GM18502 (cell line): ENCODE measurements around the gene APOBEC3G.
"Not testable (repeated sequence)": the region's sequence is repeated elsewhere in the genome, so short reads cannot be mapped to it uniquely, and the experiment has no call there.

ENCODE experiments used
- ATAC-seq: cut with Tn5 transposase; IDR thresholded peaks from one replicate; pipeline ENCODE4 v1.9.1; 2021; ENCODE audit warnings: mild to moderate bottlenecking; ENCODE audit not compliant: unreplicated experiment, poor library complexity

APOBEC3G gene

DNA sequence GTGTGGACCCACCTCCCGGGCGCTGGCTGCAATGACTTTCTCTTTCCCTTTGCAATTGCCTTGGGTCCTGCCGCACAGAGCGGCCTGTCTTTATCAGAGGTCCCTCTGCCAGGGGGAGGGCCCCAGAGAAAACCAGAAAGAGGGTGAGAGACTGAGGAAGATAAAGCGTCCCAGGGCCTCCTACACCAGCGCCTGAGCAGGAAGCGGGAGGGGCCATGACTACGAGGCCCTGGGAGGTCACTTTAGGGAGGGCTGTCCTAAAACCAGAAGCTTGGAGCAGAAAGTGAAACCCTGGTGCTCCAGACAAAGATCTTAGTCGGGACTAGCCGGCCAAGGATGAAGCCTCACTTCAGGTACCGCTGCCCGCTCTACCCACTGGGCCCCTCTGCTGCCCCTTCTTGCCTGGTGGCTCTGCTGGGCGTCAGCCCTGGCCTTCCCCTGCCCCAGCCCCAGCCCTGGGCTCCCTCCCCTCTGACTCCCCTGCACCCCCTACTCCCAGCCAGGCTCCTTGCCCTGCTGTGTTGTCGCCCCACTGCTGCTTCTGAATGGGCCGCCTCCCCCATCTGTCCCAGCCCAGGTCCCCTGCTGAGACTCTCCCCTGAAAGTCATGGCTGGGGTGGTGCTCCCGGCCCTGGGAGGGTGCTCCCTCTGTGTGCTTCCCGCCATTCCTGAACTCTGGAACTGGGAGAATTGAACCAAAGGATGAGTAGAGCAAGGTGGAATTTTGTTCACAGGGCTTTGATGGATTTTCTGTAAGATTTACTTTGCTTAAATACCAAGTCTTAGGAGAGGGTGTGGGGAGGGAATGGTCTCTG lies at the start of gene APOBEC3G:
Gene APOBEC3G (plus strand): TSS at position 250 of the 815 bp plus-strand sequence. CDS start 87 bp downstream, at position 337.
- peak; percentile 78 for ATAC-seq

DNA sequence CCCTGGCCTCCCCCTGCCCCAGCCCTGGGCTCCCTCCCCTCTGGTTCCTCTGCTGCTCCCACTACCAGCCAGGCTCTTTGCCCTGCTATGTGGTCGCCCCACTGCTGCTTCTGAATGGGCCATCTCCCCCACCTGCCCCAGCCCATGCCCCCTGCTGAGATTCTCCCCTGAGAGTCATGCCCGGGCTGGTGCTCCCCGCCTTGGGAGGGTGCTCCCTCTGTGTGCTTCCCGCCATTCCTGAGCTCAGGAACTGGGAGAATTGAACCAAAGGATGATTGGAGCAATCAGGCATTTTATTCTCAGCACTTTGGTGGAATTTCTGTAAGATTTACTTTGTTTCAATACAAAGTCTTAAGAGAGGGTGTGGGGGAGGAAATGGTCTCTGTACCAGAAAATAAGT lies 49.4 kb upstream of the APOBEC3G start:
- no peak for ATAC-seq

DNA sequence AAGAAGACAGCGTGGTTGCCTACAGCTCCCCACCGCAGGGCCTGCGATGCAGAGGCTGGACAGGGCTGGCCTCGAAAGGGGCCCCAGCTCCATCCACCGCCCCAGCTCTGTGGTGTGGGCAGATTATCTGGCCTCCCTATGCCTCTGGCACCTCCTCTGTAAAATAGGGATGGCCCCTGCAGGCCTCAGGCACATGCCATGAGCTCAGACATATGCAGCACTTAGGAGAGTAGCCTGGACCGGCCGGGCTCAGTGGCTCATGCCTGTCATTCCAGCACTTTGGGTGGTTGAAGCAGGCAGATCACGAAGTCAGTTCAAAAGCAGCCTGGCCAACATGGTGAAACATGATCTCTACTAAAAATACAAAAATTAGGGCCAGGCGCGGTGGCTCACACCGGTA lies 48.8 kb upstream of the APOBEC3G start:
- no peak for ATAC-seq

DNA sequence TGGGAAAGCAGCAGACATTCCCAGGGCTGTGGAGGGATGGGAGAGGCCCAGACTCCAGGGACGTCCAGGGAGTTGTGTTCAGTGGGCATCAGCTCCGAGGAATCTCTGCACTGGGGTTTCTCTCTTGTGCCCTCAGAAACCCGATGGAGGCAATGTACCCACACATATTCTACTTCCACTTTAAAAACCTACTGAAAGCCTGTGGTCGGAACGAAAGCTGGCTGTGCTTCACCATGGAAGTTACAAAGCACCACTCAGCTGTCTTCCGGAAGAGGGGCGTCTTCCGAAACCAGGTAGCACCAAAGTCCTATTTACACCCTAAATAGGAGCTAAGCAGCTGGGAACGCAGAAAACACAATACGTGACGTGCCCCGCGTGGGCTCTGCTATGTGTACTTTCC lies 47.8 kb upstream of the APOBEC3G start:
- ATAC-seq, result no peak

DNA sequence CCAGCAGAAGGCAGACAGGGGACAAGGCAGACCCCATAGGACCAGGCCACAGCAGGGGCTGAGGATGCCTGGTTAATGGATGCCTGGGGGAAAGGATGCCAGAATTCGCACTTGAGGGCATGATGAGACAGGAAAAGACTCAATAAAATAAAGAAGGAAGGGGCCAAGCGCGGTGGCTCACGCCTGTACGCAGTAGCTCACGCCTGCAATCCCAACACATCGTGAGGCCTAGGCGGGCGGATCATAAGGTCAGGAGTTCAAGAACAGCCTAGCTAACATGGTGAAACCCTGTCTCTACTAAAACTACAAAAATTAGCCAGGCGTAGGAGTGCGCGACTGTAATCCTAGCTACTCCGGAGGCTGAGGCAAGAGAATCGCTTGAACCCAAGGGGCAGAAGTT lies 46.4 kb upstream of the APOBEC3G start:
- ATAC-seq, result no peak

DNA sequence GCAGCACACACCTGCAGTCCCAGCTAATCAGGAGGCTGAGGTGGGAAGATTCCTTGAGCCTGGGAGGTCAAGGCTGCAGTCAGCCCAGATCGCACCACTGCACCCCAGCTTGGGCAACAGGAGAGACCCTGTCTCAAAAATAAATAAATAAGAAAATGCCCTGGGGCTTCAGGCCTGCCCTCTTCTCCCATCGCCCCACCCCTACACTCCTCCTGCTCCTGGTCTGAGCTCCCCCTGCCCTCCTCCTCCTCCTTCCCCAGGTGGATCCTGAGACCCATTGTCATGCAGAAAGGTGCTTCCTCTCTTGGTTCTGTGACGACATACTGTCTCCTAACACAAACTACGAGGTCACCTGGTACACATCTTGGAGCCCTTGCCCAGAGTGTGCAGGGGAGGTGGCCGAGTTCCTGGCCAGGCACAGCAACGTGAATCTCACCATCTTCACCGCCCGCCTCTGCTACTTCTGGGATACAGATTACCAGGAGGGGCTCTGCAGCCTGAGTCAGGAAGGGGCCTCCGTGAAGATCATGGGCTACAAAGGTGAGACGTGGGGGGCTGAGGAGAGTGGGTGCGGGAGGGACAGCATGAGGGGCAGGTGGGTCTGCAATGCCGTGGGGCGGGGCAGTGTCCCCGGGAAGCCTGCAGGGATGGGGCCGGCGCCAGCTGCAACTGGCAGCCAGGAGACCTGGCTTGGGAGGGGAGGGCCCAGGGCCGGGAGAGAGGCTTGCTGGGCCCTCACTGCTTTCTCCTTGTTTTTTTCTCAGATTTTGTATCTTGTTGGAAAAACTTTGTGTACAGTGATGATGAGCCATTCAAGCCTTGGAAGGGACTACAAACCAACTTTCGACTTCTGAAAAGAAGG lies 45.4 kb upstream of the APOBEC3G start:
- ATAC-seq, result not testable (repeated sequence)

DNA sequence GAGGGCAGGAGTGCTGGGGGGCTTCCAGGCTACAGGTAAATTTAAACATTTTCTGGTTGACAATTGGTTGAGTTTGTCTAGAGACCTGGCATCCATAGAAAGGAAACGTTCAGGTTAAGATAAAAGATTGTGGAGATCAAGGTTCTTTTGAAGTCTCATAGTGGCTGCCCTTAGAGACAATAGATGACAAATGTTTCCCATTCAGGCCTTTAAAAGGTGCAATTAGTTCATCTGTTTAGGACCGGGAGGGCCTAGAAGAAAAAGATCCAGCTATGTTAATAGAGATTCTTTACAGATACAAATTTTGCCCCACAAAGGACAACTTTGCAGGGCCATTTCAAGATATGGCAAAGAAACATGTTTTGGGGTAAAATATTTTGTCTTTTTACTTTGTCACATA lies 40.0 kb upstream of the APOBEC3G start:
- not testable (repeated sequence) for ATAC-seq

DNA sequence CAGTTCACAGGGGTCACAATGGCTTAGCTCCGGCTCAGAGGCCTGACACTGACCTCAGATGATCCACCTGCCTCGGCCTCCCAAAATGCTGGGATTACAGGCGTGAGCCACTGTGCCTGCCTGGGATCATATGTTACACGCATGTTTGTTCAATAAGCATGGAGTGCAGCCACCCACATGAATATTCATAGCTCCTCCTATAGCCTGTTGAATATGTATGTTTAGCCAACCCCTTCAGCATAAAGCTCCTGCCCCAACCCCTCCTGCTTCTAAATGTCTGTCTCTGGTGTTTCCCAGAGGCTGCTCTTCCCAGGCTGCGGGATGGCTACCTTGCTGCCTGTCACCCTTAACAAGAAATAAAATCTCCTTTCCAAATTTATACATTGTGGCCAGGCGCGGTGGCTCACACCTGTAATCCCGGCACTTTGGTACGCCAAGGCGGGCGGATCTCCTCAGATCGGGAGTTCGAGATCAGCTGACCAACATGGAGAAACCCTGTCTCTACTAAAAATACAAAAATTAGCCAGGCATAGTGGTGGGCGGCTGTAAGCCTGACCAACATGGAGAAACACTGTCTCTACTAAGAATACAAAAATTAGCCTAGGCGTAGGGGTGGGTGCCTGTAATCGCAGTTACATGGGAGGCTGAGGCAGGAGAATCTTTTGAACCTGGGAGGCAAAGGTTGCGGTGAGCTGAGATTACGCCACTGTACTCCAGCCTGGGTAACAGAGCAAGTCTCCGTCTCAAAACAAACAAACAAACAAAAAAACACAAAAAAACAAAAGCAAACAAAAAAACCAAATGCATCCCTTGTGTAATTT lies 37.6 kb upstream of the APOBEC3G start:
- no peak for ATAC-seq

DNA sequence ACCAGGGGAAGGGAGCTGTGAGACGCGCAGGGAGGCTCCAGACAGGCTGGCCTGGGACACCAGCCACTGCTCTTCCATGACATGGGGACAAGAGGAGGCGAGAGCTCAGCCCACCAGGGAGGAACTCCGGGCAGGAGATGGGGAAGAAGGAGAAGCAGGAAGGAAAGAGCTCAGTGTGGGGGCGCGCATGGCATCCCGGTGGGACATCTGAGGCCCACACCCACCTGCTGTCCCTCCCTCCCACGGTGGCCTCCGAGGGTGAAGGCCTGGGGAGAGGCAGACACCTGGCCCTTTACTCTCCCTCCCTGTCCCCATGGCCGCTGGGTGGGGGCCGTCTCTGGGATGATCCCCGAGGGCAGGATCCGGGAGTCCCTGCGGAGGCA lies 36.9 kb upstream of the APOBEC3G start:
- not testable (repeated sequence) for ATAC-seq

DNA sequence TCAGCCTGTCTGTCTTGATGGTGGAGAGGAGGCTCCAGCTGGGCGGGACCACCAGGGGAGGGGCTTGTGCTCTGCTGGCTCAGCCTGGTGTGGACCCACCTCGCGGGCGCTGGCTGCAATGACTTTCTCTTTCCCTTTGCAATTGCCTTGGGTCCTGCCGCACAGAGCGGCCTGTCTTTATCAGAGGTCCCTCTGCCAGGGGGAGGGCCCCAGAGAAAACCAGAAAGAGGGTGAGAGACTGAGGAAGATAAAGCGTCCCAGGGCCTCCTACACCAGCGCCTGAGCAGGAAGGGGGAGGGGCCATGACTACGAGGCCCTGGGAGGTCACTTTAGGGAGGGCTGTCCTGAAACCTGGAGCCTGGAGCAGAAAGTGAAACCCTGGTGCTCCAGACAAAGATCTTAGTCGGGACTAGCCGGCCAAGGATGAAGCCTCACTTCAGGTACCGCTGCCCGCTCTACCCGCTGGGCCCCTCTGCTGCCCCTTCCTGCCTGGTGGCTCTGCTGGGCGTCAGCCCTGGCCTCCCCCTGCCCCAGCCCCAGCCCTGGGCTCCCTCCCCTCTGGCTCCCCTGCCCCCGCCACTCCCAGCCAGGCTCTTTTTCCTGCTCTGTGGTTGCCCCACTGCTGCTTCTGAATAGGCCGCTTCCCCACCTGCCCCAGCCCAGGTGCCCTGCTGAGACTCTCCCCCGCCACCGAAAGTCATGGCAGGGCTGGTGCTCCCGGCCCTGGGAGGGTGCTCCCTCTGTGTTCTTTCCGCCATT lies 36.4 kb upstream of the APOBEC3G start, which contains the start of gene APOBEC3F:
Gene APOBEC3F (plus strand): TSS at position 327 of the 759 bp plus-strand sequence. CDS start 97 bp downstream, at position 424.
- peak; percentile 85 for ATAC-seq

DNA sequence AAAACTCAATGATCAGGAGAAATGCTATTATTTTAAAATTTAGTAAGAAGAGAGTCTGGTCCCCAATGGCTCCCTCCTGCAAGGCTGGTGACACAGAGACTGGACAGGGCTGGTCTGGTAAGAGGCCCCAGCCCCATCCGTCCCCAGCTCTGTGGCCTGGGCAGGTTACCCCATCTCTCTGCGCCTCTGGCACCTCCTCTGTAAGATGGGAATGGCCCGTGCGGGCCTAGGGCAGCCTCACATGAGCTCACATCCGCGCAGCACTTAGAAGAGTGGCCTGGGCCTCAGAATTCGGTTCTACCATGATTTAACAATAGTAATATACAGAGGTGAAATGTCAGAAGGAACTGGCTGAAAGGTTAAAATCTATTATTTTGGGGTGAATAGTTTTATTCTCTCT lies 35.2 kb upstream of the APOBEC3G start:
- ATAC-seq, result no peak

DNA sequence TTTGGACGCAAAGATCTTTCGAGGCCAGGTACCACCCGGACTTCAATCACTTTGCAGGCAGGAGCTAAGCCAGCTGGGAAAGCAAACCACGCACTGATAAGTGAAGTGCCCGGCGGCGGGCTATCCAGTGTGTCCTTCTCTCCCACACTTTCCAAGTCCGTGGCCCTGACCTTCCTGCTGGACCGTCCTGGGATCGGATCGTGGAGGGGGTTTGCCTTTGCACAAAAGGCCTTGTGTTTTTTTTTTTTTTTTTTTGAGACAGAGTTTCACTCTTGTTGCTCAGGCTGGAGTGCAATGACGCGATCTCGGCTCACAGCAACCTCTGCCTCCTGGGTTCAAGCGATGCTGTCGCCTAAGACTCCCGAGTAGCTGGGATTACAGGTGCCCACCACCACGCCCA lies 34.0 kb upstream of the APOBEC3G start:
- not testable (repeated sequence) for ATAC-seq

DNA sequence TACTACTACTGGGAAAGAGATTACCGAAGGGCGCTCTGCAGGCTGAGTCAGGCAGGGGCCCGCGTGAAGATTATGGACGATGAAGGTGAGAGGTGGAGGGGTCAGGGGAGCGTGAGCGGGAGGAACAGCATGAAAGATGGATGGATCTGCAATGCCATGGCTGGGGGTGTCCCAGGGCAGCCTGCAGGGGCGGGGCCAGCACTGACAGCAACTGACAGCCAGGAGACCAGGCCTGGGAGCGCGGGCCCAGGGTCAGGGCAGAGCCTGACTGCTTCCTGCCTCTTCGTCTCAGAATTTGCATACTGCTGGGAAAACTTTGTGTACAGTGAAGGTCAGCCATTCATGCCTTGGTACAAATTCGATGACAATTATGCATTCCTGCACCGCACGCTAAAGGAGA lies 31.9 kb upstream of the APOBEC3G start:
- ATAC-seq, result not testable (repeated sequence)

DNA sequence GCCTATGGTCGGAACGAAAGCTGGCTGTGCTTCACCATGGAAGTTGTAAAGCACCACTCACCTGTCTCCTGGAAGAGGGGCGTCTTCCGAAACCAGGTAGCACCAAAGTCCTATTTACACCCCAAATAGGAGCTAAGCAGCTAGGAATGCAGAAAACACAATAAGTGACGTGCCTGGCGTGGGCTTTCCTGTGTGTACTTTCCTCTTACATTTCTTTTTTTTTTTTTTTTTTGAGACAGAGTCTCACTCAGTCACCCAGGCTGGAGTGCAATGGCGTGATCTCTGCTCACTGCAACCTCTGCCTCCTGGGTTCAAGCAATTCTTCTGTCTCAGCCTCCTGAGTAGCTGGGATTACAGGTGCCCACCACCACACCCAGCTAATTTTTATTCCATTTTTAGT lies 27.6 kb upstream of the APOBEC3G start:
- ATAC-seq, result not testable (repeated sequence)

DNA sequence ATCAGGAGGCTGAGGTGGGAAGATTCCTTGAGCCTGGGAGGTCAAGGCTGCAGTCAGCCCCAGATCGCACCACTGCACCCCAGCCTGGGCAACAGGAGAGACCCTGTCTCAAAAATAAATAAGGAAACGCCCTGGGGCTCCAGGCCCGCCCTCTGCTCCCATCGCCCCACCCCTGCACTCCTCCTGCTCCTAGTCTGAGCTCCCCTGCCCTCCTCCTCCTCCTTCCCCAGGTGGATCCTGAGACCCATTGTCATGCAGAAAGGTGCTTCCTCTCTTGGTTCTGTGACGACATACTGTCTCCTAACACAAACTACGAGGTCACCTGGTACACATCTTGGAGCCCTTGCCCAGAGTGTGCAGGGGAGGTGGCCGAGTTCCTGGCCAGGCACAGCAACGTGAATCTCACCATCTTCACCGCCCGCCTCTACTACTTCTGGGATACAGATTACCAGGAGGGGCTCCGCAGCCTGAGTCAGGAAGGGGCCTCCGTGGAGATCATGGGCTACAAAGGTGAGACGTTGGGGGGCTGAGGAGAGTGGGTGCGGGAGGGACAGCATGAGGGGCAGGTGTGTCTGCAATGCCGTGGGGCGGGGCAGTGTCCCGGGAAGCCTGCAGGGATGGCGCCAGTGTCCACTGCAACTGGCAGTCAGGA lies 25.1 kb upstream of the APOBEC3G start:
- not testable (repeated sequence) for ATAC-seq

DNA sequence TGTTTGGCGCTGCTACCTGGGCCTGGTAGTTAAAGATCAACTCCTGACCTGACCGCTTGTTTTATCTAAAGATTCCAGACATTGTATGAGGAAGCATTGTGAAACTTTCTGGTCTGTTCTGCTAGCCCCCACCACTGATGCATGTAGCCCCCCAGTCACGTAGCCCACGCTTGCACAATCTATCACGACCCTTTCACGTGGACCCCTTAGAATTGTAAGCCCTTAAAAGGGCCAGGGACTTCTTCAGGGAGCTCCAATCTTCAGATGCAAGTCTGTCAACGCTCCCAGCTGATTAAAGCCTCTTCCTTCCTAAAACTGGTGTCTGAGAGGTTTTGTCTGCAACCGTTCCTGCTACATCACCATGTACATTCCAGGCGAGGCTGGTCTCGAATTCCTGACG lies 21.4 kb upstream of the APOBEC3G start:
- no peak for ATAC-seq

DNA sequence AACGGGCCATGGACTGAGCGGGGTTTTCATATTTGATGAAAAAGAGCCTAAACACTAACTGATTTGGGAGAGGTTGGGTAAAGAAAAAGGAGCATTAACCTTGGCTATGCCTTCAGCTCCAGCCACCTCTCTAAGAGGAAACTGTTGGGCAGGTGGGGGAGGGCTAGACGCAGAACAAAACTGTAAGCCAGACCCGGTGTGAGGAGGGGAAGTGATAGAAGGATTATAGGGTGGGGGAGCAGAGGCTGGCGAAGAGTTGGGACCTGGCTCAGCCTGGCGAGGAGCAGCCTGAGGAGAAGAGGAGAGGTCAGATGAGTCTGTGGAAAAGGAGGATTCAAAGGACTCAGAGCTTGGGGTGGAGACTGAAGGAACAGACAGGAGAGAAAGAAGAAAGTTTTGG lies 15.8 kb upstream of the APOBEC3G start:
- not testable (repeated sequence) for ATAC-seq

DNA sequence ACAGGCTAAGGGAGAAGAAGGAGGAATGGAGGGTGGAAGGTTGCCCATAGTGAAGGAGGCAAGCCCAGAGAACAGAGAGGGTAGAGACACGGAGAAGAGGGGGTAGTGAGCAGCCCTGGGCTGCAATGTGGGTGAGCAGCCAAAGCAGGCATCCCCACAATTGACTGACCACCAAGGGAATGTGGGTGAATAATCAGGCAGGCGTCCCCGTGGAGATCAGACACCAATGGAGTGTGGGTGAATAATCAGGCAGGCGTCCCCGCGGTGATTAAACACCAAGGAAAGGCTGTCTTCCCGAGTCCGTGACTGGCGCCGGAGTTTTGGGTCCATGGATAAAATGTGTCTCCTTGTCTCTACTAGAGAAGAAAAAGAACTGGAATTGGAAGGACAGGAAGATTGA lies 15.1 kb upstream of the APOBEC3G start:
- not testable (repeated sequence) for ATAC-seq

DNA sequence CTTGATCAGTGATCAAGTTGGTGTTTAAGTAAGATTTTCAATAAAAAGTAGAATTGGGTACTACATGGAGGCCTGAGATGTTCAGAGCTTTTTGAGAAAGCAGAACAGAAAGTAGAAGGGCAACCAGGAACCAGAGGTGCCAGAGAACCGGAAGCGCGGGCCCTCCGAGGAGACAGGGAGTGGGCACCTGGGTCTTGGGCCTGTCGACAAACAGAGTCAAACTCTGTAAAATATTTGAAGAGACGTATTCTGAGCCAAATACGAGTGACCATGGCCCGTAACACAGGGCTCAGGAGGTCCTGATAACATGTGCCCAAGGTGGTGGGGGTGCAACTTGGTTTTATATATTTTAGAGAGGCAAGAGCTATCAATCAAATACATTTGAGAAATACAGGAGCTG lies 13.2 kb upstream of the APOBEC3G start:
- peak; percentile 54 for ATAC-seq
